Measurements from ENCODE around the gene CAMK2D. TPM values are rescaled to one million over a fixed set of nuclear protein-coding genes. Genes with fewer than 3 reads are reported as not detected.

The CAMK2D gene
- total RNA-seq, 1 experiment from 2014 or later = 9.0 TPM

GRCh38 chr4:113776016-113776415 lies 14.5 kb upstream of the CAMK2D start:
- H4K91ac ChIP-seq (ENCODE audit: insufficient read length, low read depth, low read length) = no peak overlapping the region
- H3K27me3 ChIP-seq (ENCODE audit: insufficient read depth, low read length) = no peaks in the 10 kb centered on the region
- no peaks in the 10 kb centered on the region for H4K20me1 ChIP-seq (ENCODE audit: control insufficient read depth, insufficient read depth, insufficient read length)
- Mint-ChIP-seq H3K36me3 (ENCODE audit: insufficient read depth in 1 of 3, low read depth in 3 of 3) (peaks cover 0 to 3% (median 3%) of the 10 kb centered on the region in 3 experiments; a peak in 2 of 7 replicates), H3K4me1 (peaks cover 0 to 3% of the 10 kb centered on the region in 2 experiments; a peak in 2 of 4 replicates), H3K9me3 (peaks cover 3% of the 10 kb centered on the region in 2 experiments; a peak in 3 of 5 replicates), H3K27me3 (ENCODE audit: low read depth) (no peaks in the 10 kb centered on the region), H3K4me3 (no peak overlapping the region), H3K27ac (no peak overlapping the region)
- H4K5ac ChIP-seq (ENCODE audit: insufficient read length, low read depth, low read length) = no peak overlapping the region
- TF ChIP-seq, protein P1, sequence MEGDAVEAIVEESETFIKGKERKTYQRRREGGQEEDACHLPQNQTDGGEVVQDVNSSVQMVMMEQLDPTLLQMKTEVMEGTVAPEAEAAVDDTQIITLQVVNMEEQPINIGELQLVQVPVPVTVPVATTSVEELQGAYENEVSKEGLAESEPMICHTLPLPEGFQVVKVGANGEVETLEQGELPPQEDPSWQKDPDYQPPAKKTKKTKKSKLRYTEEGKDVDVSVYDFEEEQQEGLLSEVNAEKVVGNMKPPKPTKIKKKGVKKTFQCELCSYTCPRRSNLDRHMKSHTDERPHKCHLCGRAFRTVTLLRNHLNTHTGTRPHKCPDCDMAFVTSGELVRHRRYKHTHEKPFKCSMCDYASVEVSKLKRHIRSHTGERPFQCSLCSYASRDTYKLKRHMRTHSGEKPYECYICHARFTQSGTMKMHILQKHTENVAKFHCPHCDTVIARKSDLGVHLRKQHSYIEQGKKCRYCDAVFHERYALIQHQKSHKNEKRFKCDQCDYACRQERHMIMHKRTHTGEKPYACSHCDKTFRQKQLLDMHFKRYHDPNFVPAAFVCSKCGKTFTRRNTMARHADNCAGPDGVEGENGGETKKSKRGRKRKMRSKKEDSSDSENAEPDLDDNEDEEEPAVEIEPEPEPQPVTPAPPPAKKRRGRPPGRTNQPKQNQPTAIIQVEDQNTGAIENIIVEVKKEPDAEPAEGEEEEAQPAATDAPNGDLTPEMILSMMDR (conservative IDR thresholded peaks at IDR 0.05) = no peak
- H3K4ac ChIP-seq (ENCODE audit: low read depth, low read length) = no peak overlapping the region
- H3T11ph ChIP-seq (ENCODE audit: low read length) = no peak overlapping the region
- no peaks in the 10 kb centered on the region for H3K4me1 ChIP-seq (ENCODE audit: insufficient read depth, low read length)
- no peak overlapping the region for H3K23ac ChIP-seq (ENCODE audit: insufficient read length, low read depth, low read length)
- H2BK5ac ChIP-seq (ENCODE audit: insufficient read length, low read length) = no peak overlapping the region
- H2AK5ac ChIP-seq (ENCODE audit: insufficient read length, low read length) = no peak overlapping the region
- H3K23me2 ChIP-seq (ENCODE audit: insufficient read length, low read depth, low read length, poor library complexity, severe bottlenecking) = no peaks in the 10 kb centered on the region
- no peaks in the 10 kb centered on the region for H3K9me3 ChIP-seq (ENCODE audit: control insufficient read depth, low read depth, low read length)
- H3K27ac ChIP-seq (ENCODE audit: insufficient read length, low read depth, low read length) = no peak overlapping the region
- no peak overlapping the region for H4K8ac ChIP-seq (replicated peaks; ENCODE audit: insufficient read length, low read depth, low read length)
- H3K56ac ChIP-seq (ENCODE audit: insufficient read length, low read depth, low read length) = no peak overlapping the region
- no peak overlapping the region for H3K14ac ChIP-seq (ENCODE audit: insufficient read depth, low read length)
- no peak overlapping the region for H3K9ac ChIP-seq (ENCODE audit: extremely low read depth, insufficient read length, low read length)
- H3K4me2 ChIP-seq (ENCODE audit: insufficient read depth, insufficient read length, low read length) = no peak overlapping the region
- no peaks in the 10 kb centered on the region for H3K79me2 ChIP-seq (ENCODE audit: insufficient read depth, low read length)
- no peak overlapping the region for H2AFZ ChIP-seq (ENCODE audit: low read length)
- no peak overlapping the region for H2BK12ac ChIP-seq (ENCODE audit: insufficient read length, low read depth, low read length)
- H2BK15ac ChIP-seq (ENCODE audit: low read depth, low read length) = no peak overlapping the region
- no peaks in the 10 kb centered on the region for H3K79me1 ChIP-seq (ENCODE audit: insufficient read depth, low read depth, low read length, poor library complexity, severe bottlenecking)
- no peak overlapping the region for H2BK120ac ChIP-seq (ENCODE audit: low read depth, low read length, poor library complexity, severe bottlenecking)
- DNase-seq = no peak
- no CpG with 5 or more reads among the region's 4 CpGs for WGBS (ENCODE audit: extremely low coverage, insufficient read length, low lambda C conversion rate)
- H3K18ac ChIP-seq (ENCODE audit: insufficient read length, low read depth, low read length) = no peak overlapping the region
- H2BK20ac ChIP-seq (ENCODE audit: low read depth, low read length, poor library complexity, severe bottlenecking) = no peak overlapping the region
